Measurements from ENCODE around the gene FBXW11.

FBXW11 gene

GRCh38 chr5:171840711-171841522, 165.5 kb downstream of the FBXW11 start:
- DNase-seq (ENCODE audit: low read depth), result no peak

- DNase-seq (ENCODE audit: low read depth), result no peak
Observed at GRCh38 chr5:171840066-171840465, 166.4 kb downstream of the FBXW11 start.

GRCh38 chr5:171839112-171839511, 167.3 kb downstream of the FBXW11 start:
- DNase-seq (ENCODE audit: low read depth), result no peak

- no peak for DNase-seq (ENCODE audit: low read depth)
Observed at GRCh38 chr5:171838066-171838465, 168.4 kb downstream of the FBXW11 start.

GRCh38 chr5:171837522-171837921, 168.9 kb downstream of the FBXW11 start:
- DNase-seq (ENCODE audit: low read depth), result no peak

- no peak for DNase-seq (ENCODE audit: low read depth)
Observed at GRCh38 chr5:171835066-171835465, 171.4 kb downstream of the FBXW11 start.

GRCh38 chr5:171834461-171834860, 172.0 kb downstream of the FBXW11 start:
- no peak for DNase-seq (ENCODE audit: low read depth)

GRCh38 chr5:171832775-171833174, 173.7 kb downstream of the FBXW11 start:
- DNase-seq (ENCODE audit: low read depth), result no peak

GRCh38 chr5:171830686-171831085, 175.8 kb downstream of the FBXW11 start:
- no peak for DNase-seq (ENCODE audit: low read depth)

GRCh38 chr5:171827162-171827561, 179.3 kb downstream of the FBXW11 start:
- no peak for DNase-seq (ENCODE audit: low read depth)

- DNase-seq (ENCODE audit: low read depth), result no peak
Observed at GRCh38 chr5:171826132-171826531, 180.3 kb downstream of the FBXW11 start.

- DNase-seq (ENCODE audit: low read depth), result no peak
Observed at GRCh38 chr5:171825051-171825450, 181.4 kb downstream of the FBXW11 start.

- no peak for DNase-seq (ENCODE audit: low read depth)
Observed at GRCh38 chr5:171823269-171823668, 183.2 kb downstream of the FBXW11 start.

- no peak for DNase-seq (ENCODE audit: low read depth)
Observed at GRCh38 chr5:171821286-171821685, 185.2 kb downstream of the FBXW11 start.

GRCh38 chr5:171820561-171820960, 185.9 kb downstream of the FBXW11 start:
- no peak for DNase-seq (ENCODE audit: low read depth)

- no peak for DNase-seq (ENCODE audit: low read depth)
Observed at GRCh38 chr5:171816666-171817065, 189.8 kb downstream of the FBXW11 start.

- DNase-seq (ENCODE audit: low read depth), result no peak
Observed at GRCh38 chr5:171813813-171814490, 192.5 kb downstream of the FBXW11 start.

GRCh38 chr5:171813270-171813669, 193.2 kb downstream of the FBXW11 start:
- DNase-seq (ENCODE audit: low read depth), result no peak

Data from activated gamma-delta T cell treated with anti-CD3 and anti-CD28 coated beads, Interleukin-2, amount 50 U/mL, for 16 hours (primary cell).